Measurements from ENCODE around the gene S100A1.
"Not testable (repeated sequence)": the region's sequence is repeated elsewhere in the genome, so short reads cannot be mapped to it uniquely, and the experiment has no call there.

S100A1 gene

DNA sequence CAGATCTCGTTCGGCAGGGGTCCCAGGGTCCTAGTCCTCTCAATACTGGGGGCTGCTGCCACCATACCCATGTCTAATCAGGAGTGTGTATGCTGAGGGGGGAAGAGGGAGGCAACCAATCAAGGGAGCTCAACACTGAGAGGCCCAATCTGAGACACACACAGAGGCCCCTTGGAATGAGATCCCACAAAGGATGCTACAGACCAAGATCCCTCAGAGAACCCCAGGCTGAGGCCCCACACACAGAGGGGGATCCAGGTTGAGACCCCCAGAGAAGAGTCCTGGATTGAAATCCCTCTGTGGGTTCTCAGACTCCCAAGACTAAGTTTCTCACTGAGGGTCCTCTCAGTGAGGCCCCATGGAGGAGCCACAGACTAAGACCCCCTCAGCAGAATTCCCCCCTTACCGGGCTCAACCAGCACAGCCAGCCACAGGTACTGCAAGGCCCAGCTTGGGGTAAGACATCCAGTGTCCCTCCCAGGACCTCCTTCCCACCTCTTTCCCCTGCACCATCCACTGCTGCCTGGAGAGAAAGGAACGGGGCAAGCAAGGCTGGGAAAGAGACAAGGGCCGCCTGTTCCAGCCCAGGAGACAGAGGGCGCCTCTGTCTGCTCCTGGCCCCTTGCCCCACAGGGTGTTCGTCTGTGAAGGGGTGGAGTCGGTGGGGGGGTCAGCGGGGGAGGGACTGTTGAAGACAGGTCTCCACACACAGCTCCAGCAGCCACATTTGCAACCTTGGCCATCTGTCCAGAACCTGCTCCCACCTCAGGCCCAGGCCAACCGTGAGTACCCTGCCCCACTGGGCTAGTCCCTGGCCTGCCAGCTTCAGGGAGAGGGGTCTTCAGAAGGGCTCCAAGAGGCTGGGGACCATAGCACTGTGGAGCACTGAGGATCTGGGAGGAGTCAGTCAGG is at the start of gene S100A1:
TSS of gene S100A1 (plus strand) at position 720 of the 912 bp plus-strand sequence. CDS start 2,088 bp downstream, outside the sequence.
- no peak for FAIRE-seq
- no peak for DNase-seq (ENCODE audit: insufficient read length, low spot score)

DNA sequence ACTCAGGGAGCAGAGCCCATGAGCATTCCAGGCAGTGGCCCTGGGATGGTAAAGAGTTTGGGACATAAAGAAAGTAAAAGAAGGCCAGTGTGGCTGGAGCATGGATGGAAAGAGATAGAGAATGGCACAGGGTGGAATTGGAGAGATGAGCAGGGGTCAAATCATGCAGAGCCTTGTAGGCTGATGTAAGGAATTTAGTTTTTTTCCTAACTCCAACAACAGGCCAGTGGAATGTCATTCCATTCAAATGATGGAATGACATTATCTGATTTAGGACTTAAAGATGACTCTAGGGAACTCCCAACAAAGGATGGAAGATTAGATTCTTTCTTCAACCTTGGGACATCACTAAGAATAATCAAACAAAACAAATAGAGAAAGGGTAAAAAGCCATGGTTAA is 49.7 kb upstream of the S100A1 start:
- FAIRE-seq (no peak), DNase-seq (ENCODE audit: insufficient read length, low spot score) (no peak)

DNA sequence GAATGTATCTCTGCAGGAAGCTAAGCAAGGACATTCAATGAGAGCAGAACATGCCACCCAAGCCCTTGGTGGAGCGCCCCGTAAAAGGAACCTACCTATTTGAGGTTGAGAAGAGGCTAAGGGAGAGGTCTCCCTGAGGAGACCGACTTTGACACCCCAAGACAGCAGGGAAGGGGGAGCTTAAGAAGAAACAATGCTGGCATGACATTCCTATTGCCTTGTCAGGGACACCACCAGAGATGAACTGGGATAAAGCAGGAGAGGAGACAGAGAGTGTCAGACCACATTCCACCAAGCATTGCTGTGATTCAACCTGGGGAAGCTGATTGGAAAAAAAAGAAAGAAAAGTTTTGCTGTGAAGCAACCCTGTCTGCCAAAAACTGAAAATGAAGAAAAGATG is 49.3 kb upstream of the S100A1 start:
- FAIRE-seq, result no peak
- no peak for DNase-seq (ENCODE audit: insufficient read length, low spot score)

DNA sequence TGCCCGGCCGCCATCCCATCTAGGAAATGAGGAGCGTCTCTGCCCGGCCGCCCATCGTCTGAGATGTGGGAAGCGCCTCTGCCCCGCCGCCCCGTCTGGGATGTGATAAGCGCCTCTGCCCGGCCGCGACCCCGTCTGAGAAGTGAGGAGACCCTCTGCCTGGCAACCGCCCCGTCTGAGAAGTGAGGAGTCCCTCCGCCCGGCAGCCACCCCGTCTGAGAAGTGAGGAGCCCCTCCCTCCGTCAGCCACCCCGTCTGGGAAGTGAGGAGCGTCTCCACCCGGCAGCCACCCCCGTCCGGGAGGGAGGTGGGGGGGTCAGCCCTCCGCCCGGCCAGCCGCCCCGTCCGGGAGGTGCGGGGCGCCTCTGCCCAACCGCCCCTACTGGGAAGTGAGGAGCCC is 45.4 kb upstream of the S100A1 start:
- not testable (repeated sequence) for DNase-seq (ENCODE audit: insufficient read length, low spot score); FAIRE-seq

DNA sequence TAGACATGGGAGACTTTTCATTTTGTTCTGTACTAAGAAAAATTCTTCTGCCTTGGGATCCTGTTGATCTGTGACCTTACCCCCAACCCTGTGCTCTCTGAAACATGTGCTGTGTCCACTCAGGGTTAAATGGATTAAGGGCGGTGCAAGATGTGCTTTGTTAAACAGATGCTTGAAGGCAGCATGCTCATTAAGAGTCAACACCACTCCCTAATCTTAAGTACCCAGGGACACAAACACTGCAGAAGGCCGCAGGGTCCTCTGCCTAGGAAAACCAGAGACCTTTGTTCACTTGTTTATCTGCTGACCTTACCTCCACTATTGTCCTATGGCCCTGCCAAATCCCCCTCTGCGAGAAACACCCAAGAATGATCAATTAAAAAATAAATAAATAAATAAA is 44.7 kb upstream of the S100A1 start:
- not testable (repeated sequence) for FAIRE-seq; DNase-seq (ENCODE audit: insufficient read length, low spot score)

DNA sequence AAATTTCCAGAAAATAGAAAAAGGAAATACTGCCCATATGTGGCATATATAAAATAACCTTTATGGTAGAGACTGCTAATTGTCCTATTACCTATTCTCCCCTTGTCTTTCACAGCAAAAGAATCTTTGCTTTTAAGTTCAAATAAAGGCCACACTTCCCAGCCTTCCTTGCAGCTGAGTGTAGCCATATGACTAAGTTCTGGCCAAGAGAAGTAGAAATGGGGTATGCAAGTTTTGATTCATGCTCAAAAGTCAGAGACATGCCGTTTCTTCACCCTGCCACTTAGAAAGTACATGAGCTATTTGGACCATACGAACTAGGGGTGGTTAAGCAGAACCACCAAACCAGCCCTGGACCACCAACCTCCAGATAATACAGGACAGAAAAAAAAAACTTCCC is 44.3 kb upstream of the S100A1 start:
- DNase-seq (ENCODE audit: insufficient read length, low spot score) (no peak), FAIRE-seq (no peak)

DNA sequence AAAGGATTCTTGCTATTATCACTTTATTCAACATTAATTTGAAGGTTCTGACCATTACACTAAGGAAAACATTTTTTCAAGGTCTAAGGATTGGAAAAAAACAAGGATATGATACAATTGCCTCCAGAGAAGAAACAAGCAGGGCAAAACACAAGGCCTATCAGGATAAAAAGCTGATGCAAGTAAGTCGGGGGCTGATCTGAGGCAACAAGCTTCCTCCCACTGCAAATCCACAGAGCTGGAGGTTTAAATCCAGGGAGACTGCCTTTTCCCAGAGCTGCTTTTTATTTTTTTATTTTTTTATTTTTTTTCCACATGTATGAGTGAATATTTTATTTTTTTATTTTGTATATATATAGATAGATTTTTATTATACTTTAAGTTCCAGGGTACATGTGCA is 43.2 kb upstream of the S100A1 start:
- FAIRE-seq (no peak), DNase-seq (ENCODE audit: insufficient read length, low spot score) (no peak)

DNA sequence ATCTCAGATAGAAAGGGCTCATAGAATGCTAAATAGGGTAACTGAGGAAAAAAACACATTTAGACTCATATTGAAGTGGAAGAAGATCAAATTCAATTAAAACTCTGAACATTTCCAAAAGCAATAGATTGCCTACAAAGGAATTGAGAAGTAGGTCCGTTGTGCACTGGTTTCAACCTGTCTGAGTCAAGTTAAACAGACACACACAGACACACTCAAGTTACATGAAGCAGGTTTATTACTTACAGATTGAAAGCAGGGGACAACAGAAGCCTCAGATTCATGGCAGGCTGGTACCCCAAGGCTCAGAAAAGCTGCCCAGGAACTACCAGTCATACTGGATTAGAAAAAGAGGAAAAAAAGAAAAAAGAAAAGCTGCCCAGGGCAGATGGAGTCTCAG is 41.9 kb upstream of the S100A1 start:
- DNase-seq (ENCODE audit: insufficient read length, low spot score) (no peak), FAIRE-seq (no peak)

DNA sequence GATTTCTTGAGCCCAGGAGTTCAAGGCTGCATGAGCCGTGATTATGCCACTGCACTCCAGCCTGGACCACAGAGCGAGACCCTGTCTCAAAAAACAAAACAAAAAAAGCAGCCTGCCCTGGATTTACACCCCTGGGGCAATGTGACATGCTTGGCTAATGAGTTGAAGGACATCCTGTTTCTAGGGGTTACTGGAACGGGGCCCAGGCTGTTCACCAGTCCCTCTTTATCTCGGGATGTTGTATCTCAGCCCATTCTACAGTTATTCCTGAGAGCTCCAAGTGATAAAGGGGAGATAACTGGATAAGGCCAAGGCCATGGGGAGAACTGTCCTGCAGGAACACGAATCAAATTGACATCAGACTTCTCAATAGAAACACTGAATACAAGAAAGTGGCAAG is 40.9 kb upstream of the S100A1 start:
- FAIRE-seq, result no peak
- no peak for DNase-seq (ENCODE audit: insufficient read length, low spot score)

DNA sequence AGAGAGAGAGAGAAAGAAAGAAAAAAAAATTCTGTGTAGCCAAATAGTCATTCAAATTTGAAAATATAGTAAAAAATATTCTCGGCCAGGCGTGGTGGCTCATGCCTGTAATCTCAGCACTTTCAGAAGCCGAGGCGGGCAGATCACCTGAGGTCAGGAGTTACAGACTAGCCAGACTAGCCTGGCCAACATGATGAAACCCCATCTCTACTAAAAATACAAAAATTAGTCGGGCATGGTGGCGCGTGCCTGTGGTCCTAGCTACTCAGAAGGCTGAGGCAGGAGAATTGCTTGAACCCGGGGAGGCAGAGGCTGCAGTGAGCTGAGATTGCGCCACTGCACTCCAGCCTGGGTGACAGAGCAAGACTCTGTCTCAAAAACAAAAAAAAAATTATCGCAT is 40.2 kb upstream of the S100A1 start:
- not testable (repeated sequence) for DNase-seq (ENCODE audit: insufficient read length, low spot score); FAIRE-seq

DNA sequence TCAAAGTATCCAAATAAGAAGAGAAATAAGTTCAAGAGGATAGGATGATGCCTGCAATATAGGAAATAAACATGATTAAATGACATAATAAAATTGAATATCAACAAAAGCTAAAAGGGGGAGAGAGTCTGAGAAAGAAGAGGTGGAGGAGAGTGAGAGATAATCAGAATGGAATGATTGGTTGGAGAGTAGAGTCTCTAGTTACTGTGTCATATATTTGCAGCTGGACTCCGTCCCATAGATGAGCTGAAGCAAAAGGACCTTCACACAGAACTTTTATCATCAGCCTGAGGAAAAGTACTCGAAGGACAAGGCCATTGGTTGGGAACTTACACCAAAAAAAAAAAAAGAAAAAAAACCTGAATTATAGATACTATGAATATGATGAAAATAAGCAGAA is 39.8 kb upstream of the S100A1 start:
- DNase-seq (ENCODE audit: insufficient read length, low spot score), result no peak
- FAIRE-seq, result no peak

DNA sequence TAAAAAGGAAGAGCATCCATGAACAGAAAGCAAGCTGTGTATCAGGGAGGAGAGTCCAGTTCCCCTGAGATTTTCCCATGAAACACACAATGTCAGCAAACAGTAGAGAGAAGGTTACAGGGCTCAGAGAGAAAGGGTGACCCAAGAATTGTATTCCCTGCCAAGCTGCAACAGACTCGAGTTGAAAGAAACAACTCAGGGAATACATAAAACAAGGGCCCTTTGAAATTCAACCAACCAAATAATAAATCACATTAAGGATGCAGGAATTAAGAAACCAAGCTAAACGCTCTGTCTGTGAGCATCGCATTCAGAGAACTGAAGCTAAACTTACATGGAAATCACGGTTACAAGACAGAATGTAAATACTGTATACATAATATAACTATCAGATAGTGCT is 35.5 kb upstream of the S100A1 start:
- FAIRE-seq (no peak), DNase-seq (ENCODE audit: insufficient read length, low spot score) (no peak)

DNA sequence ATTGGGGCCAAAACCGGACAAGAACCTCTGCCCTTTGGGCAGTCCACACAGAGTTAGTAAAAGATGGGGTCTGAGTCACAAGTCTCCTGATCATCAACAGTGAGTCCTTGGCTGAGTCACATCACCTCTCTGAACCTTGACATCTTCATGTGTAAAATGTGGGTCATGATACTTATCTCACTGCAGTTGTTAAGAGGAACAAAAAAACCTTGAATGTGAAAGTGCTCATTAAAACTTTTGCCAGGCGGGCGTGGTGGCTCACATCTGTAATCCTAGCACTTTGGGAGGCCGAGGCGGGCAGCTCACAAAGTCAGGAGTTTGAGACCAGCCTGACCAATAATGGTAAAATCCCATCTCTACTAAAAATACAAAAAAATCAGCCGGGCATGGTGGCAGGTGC is 31.0 kb upstream of the S100A1 start:
- FAIRE-seq, result no peak

DNA sequence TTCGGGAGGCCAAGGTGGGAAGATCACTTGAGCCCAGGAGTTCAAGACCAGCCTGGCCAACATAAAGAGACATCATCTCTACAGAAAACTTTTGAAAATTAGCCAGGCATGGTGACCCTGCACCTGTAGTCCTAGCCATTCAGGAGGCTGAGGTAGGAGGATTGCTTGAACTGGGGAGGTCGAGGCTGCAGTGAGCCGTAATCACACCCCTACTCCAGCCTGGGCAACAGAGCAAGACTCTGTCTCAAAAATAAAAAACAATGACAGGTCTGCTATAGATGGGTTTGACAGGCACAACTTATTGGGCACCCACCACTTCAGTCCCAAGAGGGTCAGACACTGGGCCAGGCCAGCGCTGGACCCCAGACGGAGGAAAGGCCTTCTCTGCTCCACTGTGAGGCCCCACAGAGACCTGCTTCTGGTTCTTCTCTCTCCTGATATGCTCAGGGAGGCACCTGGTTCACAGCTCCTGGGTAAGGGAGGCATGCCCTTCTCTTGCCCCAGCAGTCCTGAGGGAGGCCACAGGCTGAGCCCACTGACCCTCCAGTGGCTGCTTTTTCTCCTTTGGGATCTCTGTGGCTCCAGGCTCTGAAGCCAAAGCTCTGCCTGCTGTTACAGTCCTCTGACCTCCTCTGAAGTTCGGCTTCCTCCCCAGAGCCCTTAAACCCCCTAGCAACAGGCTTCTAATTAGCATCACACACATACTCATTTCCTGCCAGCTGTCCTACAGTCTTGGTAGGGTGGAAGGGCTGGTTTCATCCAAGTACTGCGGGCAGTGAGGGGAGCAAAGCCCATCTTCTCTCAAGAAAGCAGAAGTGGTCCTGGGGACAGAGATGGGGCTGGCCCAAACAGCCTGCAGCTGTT is 29.7 kb upstream of the S100A1 start:
- no peak for DNase-seq (ENCODE audit: insufficient read length, low spot score)
- no peak for FAIRE-seq

More for the DNA sequence above, 31.0 kb upstream of the S100A1 start:
- no peak for DNase-seq (ENCODE audit: insufficient read length, low spot score)

DNA sequence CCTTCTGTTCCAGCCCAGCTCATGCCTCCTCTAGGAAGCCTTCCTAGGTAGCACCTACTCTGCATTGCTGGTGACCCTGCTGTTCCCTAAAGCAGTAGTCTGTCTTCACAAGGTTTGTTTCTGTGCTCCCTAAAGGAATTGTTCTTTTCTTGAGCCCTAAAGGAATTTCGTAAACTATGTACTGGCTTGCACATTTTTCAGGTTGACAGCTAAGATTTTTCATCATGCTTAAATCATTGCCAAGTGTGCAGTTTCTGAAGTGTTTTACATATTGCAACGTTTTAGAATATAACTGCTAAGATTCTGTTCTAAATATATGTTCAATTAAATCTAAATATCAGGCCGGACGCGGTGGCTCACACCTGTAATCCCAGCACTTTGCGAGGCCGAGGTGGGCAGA is 28.4 kb upstream of the S100A1 start:
- no peak for DNase-seq (ENCODE audit: insufficient read length, low spot score)
- FAIRE-seq, result no peak

DNA sequence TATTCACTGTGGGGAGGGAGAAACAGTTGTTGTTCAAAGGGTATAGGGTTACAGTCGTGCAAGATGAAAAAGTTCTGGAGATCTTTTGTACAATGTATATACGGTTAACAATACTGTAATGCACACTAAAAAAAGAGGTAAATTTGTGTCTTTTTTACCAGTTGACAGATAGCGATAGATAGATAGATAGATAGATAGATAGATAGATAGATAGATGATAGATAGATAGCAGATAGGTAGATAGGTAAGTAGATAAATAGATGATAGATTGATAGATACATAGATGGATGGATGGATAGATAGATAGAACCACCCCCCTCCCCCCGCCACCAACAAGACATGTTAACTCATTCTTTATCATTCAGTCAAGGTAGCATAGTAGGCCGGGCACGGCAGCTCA is 25.5 kb upstream of the S100A1 start:
- FAIRE-seq, result no peak
- no peak for DNase-seq (ENCODE audit: insufficient read length, low spot score)

DNA sequence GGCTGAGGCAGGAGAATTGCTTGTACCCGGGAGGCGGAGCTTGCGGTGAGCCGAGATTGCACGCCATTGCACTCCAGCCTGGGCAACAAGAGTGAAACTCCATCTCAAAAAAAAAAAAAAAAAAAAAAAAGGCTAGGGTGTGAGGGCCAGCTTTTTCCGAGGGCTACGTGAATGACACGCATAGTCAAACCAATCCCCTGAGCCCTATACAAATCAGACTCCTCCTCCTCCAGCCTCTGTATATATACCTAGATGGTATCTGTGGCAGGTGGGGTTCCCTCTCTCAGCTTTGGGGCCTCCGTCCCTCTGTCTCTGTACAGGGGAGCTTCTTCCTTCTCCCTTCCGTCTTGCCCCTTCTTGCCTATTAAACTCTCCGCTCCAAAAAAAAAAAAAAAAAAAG is 22.0 kb upstream of the S100A1 start:
- DNase-seq (ENCODE audit: insufficient read length, low spot score) (no peak), FAIRE-seq (no peak)

DNA sequence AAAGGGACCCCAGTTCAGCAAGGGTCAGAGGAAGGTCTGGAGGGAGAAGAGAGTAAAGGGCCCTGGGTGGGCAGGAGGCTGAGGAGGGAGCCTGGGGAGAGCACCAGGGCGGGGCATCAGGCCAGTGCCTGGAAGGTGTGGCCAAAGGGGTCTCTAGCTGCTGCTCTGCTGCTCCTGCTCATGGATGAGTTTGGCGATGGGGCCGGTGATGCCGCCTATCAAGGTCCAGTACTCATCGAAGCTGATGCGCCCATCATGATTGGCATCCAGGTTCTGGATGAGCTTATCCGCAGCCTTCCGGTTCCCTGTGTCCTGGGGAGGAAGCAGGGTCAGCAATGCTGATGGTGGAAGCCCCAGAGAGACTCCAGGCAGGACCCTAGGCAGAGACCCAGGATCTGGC is 20.9 kb upstream of the S100A1 start:
- DNase-seq (ENCODE audit: insufficient read length, low spot score), result no peak
- no peak for FAIRE-seq

DNA sequence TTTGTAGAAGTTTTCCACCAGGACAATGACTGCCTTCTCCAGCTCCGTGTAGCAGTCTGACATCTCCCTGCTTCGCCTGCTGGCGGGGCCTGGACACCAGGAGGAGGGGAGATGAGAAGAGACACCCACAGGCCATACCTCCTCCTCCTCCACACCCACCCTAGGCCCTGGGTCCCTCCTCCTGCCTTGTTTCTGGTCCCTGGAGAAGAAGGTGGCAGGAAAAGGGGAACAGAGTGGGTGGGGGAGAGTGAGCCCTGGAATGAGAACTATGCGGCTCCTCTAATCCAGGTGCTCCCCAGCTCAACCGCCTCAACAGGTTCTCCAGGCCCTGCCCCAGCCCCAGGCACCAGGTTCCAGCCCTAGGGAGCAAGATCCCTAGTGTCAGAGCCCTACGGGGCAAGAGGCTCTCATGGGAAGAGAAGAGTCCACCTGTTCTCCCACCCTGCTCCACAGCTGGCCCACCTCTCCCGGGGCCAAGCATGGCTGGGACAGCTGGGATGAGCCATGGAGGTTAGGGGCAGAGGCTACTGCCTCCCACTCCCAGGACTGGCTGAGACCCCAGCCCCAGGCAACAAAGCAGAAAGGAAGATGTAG is 20.0 kb upstream of the S100A1 start:
- FAIRE-seq (no peak), DNase-seq (ENCODE audit: insufficient read length, low spot score) (no peak)

DNA sequence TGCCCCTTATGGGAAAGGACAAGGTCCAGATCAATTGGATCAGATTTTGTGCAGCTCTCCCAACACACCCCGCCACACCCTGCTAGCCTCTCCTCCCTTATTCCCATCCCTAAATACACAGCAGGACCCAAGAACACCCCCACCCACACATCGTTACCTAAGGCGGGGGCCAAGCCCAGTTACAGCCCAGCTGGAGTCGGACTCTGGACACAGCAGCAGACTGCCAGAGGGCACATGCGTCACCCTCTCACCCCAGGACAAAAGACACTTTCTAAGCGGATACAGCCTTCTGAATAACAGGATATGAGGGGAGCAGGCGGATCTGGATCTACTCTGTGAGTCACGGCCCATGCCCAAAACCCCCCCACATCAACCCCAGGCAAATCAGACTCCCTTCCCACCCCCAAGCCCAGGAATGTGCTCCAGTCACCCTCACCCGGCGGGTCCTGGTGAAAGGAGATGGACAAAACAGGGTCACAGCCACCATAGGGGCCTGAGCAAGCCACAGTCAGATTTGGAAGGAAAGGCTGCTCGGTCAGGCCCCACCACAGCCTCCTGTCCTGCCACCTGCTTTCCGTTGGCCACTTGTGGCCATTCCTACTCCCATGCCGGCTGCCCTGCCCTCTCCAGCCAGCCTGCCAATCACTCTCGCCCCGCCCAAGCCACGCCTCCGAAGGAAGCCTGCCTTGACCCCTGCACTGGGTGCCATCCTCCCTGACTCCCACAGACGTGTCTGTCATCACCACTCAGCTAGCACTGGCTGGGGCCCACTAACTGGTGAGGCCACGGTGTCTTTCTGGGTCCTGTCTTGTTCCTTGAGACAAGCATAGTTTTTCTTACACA is 19.3 kb upstream of the S100A1 start:
- DNase-seq (ENCODE audit: insufficient read length, low spot score), result peak; percentile 93
- FAIRE-seq, result peak; percentile 52

DNA sequence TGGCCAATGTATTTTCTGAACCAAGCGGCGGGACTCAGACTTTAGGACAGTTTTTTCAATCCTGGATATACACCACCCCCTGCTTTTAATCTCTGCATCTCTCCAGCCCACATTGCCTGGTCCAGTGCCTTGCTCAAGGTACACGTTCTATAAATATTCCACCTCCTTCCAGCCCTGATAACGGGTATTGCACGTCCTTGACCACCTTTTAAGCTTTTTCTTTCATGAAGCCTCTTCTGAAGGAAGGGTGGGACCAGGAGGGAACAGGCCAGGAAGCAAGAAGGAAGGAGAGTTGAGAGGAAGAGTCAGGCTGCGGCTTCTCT is 18.7 kb upstream of the S100A1 start:
- no peak for DNase-seq (ENCODE audit: insufficient read length, low spot score)
- no peak for FAIRE-seq
